Peyer's patch (tissue), 4 donors: ENCODE measurements around the gene MIA3.

Experiments used
- POLR2A ChIP-seq, 2 donors: fragments of 450-650 bp; IDR thresholded peaks; one replicate each; pipeline ENCODE4 v1.5.1; 2017; ENCODE audit warnings: antibody characterized with exemption in 2 of 2, mild to moderate bottlenecking in 2 of 2, moderate library complexity in 2 of 2
- TF ChIP-seq, protein P1 (sequence below), 6 experiments: fragments of 450-650 bp in 4 of 6; fragments of 200-600 bp in 2 of 6; sonication (generic) in 1 of 6; IDR thresholded peaks; one replicate each; pipeline ENCODE4 v1.5.1; 2017 to 2019; ENCODE audit warnings: antibody characterized with exemption in 6 of 6, mild to moderate bottlenecking in 3 of 6, moderate library complexity in 1 of 6

DNA sequence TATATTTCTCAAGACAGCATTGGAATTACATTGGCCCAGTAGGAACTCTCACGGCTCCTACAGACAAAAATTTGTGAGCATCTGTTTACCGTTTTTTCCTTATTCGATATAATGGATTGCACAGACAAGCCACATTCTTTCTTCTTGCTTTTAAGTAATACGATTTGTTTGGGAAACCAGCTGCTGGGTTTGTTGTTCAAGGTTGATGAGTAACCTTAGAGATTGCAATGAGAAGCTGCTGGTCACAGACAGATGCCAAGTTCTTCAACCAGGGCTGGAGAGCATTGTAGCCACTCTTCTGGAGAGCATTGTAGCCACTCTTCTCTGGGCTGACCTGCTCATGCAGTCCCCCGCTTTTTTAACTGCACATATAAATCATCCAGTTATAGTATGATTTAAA lies 1.4 kb upstream of the MIA3 start:
- TF ChIP-seq, protein P1, sequence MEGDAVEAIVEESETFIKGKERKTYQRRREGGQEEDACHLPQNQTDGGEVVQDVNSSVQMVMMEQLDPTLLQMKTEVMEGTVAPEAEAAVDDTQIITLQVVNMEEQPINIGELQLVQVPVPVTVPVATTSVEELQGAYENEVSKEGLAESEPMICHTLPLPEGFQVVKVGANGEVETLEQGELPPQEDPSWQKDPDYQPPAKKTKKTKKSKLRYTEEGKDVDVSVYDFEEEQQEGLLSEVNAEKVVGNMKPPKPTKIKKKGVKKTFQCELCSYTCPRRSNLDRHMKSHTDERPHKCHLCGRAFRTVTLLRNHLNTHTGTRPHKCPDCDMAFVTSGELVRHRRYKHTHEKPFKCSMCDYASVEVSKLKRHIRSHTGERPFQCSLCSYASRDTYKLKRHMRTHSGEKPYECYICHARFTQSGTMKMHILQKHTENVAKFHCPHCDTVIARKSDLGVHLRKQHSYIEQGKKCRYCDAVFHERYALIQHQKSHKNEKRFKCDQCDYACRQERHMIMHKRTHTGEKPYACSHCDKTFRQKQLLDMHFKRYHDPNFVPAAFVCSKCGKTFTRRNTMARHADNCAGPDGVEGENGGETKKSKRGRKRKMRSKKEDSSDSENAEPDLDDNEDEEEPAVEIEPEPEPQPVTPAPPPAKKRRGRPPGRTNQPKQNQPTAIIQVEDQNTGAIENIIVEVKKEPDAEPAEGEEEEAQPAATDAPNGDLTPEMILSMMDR (IDR thresholded peaks at IDR 0.05), result no peak
- TF ChIP-seq POLR2A (IDR thresholded peaks at IDR 0.05), result no peak
